Neural cell (in vitro differentiated cells): Measurements from ENCODE around the gene MPHOSPH8.

Experiments
- CTCF ChIP-seq: fragments of 450-650 bp; IDR thresholded peaks from 2 replicates; pipeline ENCODE4 v1.5.1; 2014; ENCODE audit warnings: antibody characterized with exemption, mild to moderate bottlenecking, moderate library complexity; ENCODE audit not compliant: poor library complexity, severe bottlenecking
- EP300 ChIP-seq: fragments of 450-650 bp; conservative IDR thresholded peaks from 2 replicates; pipeline ENCODE4 v1.6.1; 2014; ENCODE audit warnings: antibody characterized with exemption, mild to moderate bottlenecking, moderate library complexity; ENCODE audit not compliant: poor library complexity, severe bottlenecking
- EZH2 ChIP-seq: fragments of 200-600, 300-800 bp; shearing (Covaris generic), sonication (generic); IDR thresholded peaks from 2 replicates; pipeline ENCODE4 v1.6.1; 2014; ENCODE audit warnings: antibody characterized with exemption, low read length, borderline replicate concordance, mild to moderate bottlenecking; ENCODE audit not compliant: insufficient read depth, poor library complexity, severe bottlenecking
- MXI1 ChIP-seq: fragments of 450-650 bp; conservative IDR thresholded peaks from 2 replicates; pipeline ENCODE4 v1.6.1; 2014; ENCODE audit warnings: antibody characterized with exemption, mild to moderate bottlenecking; ENCODE audit not compliant: poor library complexity, severe bottlenecking
- POLR2AphosphoS5 ChIP-seq: IDR thresholded peaks from 2 replicates; pipeline ENCODE4 v1.6.1; 2012
- RAD21 ChIP-seq: fragments of 450-650 bp; conservative IDR thresholded peaks from 2 replicates; pipeline ENCODE4 v1.6.1; 2014; ENCODE audit warnings: antibody characterized with exemption, mild to moderate bottlenecking, moderate library complexity
- REST ChIP-seq: IDR thresholded peaks from 2 replicates; pipeline ENCODE4 v1.6.1; 2012; ENCODE audit warnings: borderline replicate concordance
- SMC3 ChIP-seq: fragments of 450-650 bp; conservative IDR thresholded peaks from 2 replicates; pipeline ENCODE4 v1.6.1; 2014; ENCODE audit warnings: antibody characterized with exemption, mild to moderate bottlenecking, moderate library complexity; ENCODE audit not compliant: poor library complexity
- TAF1 ChIP-seq: IDR thresholded peaks from 2 replicates; pipeline ENCODE4 v1.6.1; 2012; ENCODE audit warnings: low read depth

DNA sequence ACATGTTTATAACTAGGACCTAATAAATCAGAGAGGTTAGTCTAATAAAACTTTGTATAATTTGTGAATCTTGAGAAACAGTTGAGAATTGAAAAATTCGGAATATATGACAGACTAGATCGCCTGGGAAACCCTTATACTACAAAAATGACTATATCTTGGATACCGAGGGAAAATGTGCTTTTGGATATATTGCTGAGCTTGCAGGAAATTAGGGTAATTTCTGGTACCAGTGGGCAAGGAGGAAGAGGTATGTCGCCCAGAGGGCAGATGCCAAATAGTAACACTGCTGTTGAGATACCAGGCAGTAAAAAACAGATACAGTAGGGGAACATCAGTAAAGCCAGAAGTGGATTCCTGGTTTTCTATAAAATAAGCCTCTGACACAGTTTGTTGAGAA is 17.3 kb downstream of the MPHOSPH8 start:
- no peak for TF ChIP-seq CTCF
- TF ChIP-seq REST: no peak
- TF ChIP-seq RAD21: no peak
- TF ChIP-seq POLR2AphosphoS5: no peak
- TF ChIP-seq EP300: no peak
- no peak for TF ChIP-seq TAF1
- no peak for TF ChIP-seq EZH2
- no peak for TF ChIP-seq SMC3
- TF ChIP-seq MXI1: no peak
